ENCODE data around the gene DENND1A.

The DENND1A gene

DNA sequence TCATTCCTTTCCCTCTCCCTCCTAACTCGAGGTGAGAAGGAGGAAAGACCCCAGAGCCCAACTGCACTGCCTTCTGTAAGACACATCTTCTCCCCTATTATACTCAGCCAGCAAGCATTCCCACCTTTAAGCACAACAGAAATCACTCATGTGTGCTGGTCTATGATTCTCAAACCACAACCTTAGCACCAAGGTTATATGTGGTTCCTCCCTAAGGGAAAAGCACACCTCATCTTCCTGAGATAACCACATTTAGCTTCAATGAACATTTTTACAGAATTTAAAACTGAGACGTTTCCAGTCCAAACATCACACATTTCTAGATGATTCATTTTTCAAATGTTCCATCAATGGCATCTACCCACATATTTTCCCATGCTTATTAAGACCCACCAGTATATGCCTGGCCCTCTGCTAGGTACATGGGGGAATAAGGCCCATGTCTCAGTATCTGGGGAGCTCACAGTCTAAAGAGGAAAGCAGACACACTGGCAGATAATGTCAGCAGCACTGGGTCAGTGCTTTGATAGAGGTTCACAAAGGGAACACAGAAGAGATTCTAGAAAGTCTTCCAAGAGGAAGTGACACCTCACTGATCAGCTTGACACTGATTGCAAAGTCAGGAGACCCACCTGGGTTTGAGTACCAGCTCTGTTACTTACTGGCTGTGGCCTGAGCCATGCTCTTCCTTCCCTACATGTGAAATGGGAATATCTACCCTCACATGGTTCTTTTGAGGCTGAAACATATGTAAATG, 245.4 kb downstream of the DENND1A start:
- no peak overlapping the region for H3K27ac ChIP-seq (ENCODE audit: low read depth, low read length, severe bottlenecking)
- no peak overlapping the region for H3K4me3 ChIP-seq (ENCODE audit: extremely low read depth, insufficient read depth, low read length, poor library complexity, severe bottlenecking)
- WGBS, 2 experiments (ENCODE audit: insufficient coverage in 2 of 2) = 63 to 88% methylated on average over 1 to 2 of the region's 2 CpGs

DNA sequence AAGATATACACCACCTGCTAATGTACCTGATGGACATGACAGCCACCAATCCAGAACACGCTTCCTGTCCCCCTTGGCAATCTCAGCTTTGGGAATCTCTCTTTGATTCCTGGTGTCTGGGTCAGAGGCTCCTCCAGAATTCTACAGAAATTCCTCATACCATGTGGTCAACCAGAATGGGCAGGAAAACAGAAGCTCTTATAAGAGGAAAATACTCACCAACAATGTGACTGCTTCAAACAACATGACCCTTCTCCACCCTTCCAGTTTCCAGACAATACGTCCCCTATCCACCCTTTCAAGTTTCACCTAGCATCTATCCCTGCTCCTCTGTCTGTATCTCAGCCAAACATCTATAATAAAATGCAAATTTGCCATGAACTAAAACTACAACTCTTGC, 247.2 kb downstream of the DENND1A start:
- no peak overlapping the region for H3K4me3 ChIP-seq (ENCODE audit: extremely low read depth, insufficient read depth, low read length, poor library complexity, severe bottlenecking)
- H3K9me3 ChIP-seq (ENCODE audit: control insufficient read depth, low read length) = no peaks in the 10 kb centered on the region
- H3K4me1 ChIP-seq (ENCODE audit: control insufficient read depth, insufficient read depth, low read length, poor library complexity, severe bottlenecking) = peaks cover 14% of the 10 kb centered on the region
- WGBS, 2 experiments (ENCODE audit: insufficient coverage in 2 of 2) = 100% methylated on average over 2 of the region's 2 CpGs
- no peak overlapping the region for H3K27ac ChIP-seq (ENCODE audit: low read depth, low read length, severe bottlenecking)
- H3K36me3 ChIP-seq (ENCODE audit: control insufficient read depth, insufficient read depth, low read length) = no peaks in the 10 kb centered on the region

More for the DNA sequence above, 245.4 kb downstream of the DENND1A start:
- H3K36me3 ChIP-seq (ENCODE audit: control insufficient read depth, insufficient read depth, low read length) = no peaks in the 10 kb centered on the region
- no peaks in the 10 kb centered on the region for H3K9me3 ChIP-seq (ENCODE audit: control insufficient read depth, low read length)
- no peaks in the 10 kb centered on the region for H3K4me1 ChIP-seq (ENCODE audit: control insufficient read depth, insufficient read depth, low read length, poor library complexity, severe bottlenecking)

DNA sequence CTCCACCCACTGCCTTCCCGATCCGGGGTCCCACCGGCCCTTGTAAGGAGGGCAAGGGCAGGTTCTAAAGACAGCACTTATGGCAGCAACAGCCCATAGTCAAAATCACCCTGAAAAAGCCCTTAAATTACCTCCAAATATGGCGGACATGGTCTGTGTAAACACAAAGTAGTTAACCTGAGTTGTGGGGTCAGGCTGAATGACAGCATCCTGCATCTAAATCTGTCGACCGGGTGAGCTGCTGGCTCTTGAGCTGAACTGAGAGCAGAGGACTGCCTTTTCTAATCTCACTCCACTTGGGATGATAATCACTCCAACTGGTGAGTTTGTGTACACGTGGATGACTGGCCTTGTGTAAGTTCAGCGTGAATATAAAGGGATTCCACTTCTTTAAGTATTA, 249.6 kb downstream of the DENND1A start:
- H3K36me3 ChIP-seq (ENCODE audit: control insufficient read depth, insufficient read depth, low read length) = no peaks in the 10 kb centered on the region
- no peaks in the 10 kb centered on the region for H3K9me3 ChIP-seq (ENCODE audit: control insufficient read depth, low read length)
- peaks cover 14% of the 10 kb centered on the region for H3K4me1 ChIP-seq (ENCODE audit: control insufficient read depth, insufficient read depth, low read length, poor library complexity, severe bottlenecking)
- 80 to 100% methylated on average over 1 to 3 of the region's 8 CpGs for WGBS, 2 experiments (ENCODE audit: insufficient coverage in 2 of 2)
- H3K4me3 ChIP-seq (ENCODE audit: extremely low read depth, insufficient read depth, low read length, poor library complexity, severe bottlenecking) = no peak overlapping the region
- no peak overlapping the region for H3K27ac ChIP-seq (ENCODE audit: low read depth, low read length, severe bottlenecking)

DNA sequence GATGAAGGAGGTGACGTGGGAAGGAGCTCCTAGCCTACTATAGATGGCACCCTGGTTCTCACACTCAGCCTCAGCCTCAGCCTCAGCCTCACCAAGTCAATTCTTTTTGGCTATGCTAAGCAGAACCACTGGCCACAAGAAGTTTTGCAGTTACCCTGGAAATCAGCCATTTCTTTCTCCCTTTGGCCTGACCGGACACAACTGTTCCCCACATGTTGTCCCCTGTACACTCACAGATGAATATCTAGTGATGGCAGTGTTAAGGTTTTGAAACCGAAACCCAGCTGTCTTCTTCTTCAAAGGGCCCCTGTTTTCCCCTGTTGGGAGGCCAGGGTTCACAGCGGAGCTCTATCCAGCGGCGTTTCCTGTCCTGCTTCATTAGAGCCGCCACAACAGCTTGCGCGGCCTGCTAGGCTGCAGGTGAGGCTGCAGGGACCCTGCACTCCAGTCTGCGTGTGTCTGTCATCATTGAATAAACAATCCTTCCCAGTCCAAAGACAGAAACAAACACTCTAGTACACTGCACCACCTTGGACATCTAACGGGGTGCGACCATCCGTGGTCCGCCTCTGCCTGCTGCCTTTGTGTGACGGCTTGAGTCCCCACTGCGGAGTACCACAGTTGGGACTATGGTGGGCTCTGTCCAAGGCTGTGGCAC, 250.5 kb downstream of the DENND1A start:
- Histone ChIP-seq H3K27ac (ENCODE audit: low read depth, low read length, severe bottlenecking) (no peak overlapping the region), H3K36me3 (ENCODE audit: control insufficient read depth, insufficient read depth, low read length) (no peaks in the 10 kb centered on the region), H3K9me3 (ENCODE audit: control insufficient read depth, low read length) (no peaks in the 10 kb centered on the region), H3K4me3 (ENCODE audit: extremely low read depth, insufficient read depth, low read length, poor library complexity, severe bottlenecking) (no peak overlapping the region), H3K4me1 (ENCODE audit: control insufficient read depth, insufficient read depth, low read length, poor library complexity, severe bottlenecking) (peaks cover 14% of the 10 kb centered on the region)
- 96 to 97% methylated on average over 12 of the region's 16 CpGs for WGBS, 2 experiments (ENCODE audit: insufficient coverage in 2 of 2)

DNA sequence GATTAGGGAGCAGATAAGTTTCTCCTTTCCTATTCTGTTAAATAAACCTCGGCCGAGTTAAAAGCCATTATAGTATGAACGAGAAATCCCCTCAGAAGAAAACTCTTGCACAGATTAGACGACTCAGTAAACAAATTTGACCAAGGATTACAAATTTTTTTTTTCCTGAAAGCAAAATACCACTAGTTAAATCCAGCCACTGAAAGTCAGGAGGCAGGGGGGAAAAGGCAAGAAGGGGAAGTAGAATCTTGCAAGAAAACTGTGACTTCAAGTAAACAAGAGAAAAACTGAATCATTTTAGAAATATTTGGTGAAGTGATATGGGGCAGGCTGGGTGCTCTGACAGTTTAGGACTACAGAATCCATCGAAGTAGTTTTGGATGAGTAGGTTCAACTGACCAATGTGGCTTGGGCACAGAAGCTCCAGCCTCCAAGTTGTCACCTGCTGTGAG, 251.0 kb downstream of the DENND1A start:
- Histone ChIP-seq H3K9me3 (ENCODE audit: control insufficient read depth, low read length) (no peaks in the 10 kb centered on the region), H3K4me3 (ENCODE audit: extremely low read depth, insufficient read depth, low read length, poor library complexity, severe bottlenecking) (no peak overlapping the region), H3K36me3 (ENCODE audit: control insufficient read depth, insufficient read depth, low read length) (no peaks in the 10 kb centered on the region), H3K27ac (ENCODE audit: low read depth, low read length, severe bottlenecking) (peak overlapping the region; percentile 44), H3K4me1 (ENCODE audit: control insufficient read depth, insufficient read depth, low read length, poor library complexity, severe bottlenecking) (peaks cover 14% of the 10 kb centered on the region)
- WGBS, 2 experiments (ENCODE audit: insufficient coverage in 2 of 2) = 88 to 100% methylated on average over 1 to 4 of the region's 5 CpGs

DNA sequence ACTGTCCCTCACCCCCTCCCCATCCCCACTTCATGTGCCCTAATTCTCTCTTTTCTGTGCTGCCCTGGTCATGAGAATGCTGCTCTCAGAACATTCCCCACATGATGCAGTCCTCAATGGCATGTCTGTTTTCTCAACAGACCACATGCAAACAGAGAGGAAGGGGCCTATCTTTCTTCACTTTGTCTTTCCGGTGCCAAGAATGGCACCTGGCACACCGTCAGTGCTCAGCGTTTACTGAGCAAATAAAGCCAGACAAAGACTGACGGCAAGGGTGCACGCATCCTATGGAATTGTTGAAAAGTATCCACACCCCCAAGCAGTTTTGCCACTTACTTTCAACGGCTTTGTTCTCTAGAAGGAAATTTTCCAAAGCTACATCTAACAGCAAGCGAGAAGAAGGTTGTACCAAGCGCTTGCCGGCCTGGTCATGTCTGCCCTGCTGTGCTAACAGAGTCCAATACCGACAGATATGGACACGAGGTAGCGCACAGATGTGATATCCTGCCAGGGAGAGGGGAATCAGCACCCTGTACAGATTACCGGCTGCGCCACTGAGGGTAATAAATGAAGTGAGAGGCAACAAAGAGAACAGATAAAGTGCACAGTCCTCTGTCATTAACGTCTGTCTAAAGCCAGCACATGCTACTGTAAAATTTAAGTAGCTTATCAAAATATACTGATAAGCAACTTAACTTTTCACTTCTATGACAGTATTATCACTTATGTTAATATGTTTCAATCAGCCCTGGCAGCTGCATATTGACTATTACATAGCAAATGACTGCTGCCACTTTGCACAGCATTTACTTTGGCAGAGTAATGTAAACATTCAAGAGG, 251.7 kb downstream of the DENND1A start:
- Histone ChIP-seq H3K4me1 (ENCODE audit: control insufficient read depth, insufficient read depth, low read length, poor library complexity, severe bottlenecking) (peaks cover 14% of the 10 kb centered on the region), H3K9me3 (ENCODE audit: control insufficient read depth, low read length) (peaks cover 1% of the 10 kb centered on the region), H3K36me3 (ENCODE audit: control insufficient read depth, insufficient read depth, low read length) (no peaks in the 10 kb centered on the region), H3K4me3 (ENCODE audit: extremely low read depth, insufficient read depth, low read length, poor library complexity, severe bottlenecking) (no peak overlapping the region), H3K27ac (ENCODE audit: low read depth, low read length, severe bottlenecking) (peak overlapping the region; percentile 44)
- WGBS, 2 experiments (ENCODE audit: insufficient coverage in 2 of 2) = 94 to 95% methylated on average over 13 to 14 of the region's 15 CpGs

DNA sequence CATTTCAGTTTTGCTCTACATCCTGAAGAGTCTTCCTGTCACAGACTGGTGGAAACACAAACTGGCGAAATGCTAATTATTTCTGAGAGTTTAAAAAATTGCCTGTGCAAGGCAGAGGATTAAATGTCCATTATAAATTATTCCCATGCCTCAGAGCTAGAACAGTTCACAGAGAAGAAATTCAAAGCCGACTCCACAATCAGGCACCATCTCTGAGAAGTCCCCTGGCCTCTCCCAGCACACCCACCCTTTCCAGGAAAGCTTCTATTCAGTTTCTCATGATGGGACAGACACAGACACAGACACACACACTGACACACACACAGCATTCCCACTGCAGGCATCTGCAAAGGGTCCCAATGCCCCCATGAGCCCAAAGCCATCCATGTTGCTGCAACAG, 253.1 kb downstream of the DENND1A start:
- Histone ChIP-seq H3K4me1 (ENCODE audit: control insufficient read depth, insufficient read depth, low read length, poor library complexity, severe bottlenecking) (peaks cover 14% of the 10 kb centered on the region), H3K4me3 (ENCODE audit: extremely low read depth, insufficient read depth, low read length, poor library complexity, severe bottlenecking) (no peak overlapping the region), H3K27ac (ENCODE audit: low read depth, low read length, severe bottlenecking) (no peak overlapping the region), H3K36me3 (ENCODE audit: control insufficient read depth, insufficient read depth, low read length) (no peaks in the 10 kb centered on the region), H3K9me3 (ENCODE audit: control insufficient read depth, low read length) (peaks cover 5% of the 10 kb centered on the region)
- WGBS, 2 experiments (ENCODE audit: insufficient coverage in 2 of 2) = 100% methylated on average over 1 of the region's 2 CpGs

DNA sequence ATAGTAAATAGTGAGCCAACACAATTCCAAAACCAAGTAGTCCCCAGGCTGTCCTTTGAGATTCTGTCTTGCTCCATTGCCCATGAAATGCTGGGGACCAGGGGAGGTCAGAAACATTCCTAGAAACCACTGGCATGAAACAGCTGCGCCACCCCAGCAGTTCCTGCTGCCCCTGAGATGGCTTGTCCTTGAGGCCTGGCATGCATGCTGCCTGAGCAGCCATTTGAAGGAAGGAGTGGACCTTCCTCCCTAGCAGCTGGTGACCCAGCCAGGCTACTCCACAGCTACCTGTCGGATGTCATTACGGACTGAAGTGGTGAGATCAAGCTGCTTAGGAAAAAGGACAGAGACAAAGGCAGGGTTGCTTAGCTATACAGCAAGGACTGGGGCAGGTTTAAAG, 260.6 kb downstream of the DENND1A start:
- Histone ChIP-seq H3K4me1 (ENCODE audit: control insufficient read depth, insufficient read depth, low read length, poor library complexity, severe bottlenecking) (no peaks in the 10 kb centered on the region), H3K9me3 (ENCODE audit: control insufficient read depth, low read length) (peaks cover 11% of the 10 kb centered on the region), H3K36me3 (ENCODE audit: control insufficient read depth, insufficient read depth, low read length) (no peaks in the 10 kb centered on the region), H3K27ac (ENCODE audit: low read depth, low read length, severe bottlenecking) (no peak overlapping the region), H3K4me3 (ENCODE audit: extremely low read depth, insufficient read depth, low read length, poor library complexity, severe bottlenecking) (no peak overlapping the region)
- 87 to 92% methylated on average over 3 of the region's 3 CpGs for WGBS, 2 experiments (ENCODE audit: insufficient coverage in 2 of 2)

DNA sequence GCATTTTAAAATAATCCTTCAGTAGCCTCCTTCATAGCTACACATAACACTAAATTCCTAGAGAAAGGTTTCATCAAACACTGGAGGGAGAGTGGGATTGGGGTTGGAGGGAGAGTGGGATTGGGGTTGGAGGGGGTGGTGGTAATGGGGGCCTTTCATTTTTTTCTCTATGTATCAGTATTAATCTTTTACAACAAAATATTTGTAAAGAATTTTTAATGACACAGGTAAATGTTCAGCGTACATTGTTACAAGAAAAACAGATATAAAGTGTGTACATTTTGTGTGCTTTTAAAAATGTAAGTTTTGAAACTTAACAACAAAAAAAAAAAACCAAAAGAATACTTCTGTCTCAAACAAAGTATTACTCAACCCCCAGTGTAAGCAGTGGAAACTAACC, 266.4 kb downstream of the DENND1A start:
- no CpG with 5 or more reads among the region's 1 CpG for WGBS, 2 experiments (ENCODE audit: insufficient coverage in 2 of 2)
- Histone ChIP-seq H3K27ac (ENCODE audit: low read depth, low read length, severe bottlenecking) (no peak overlapping the region), H3K4me3 (ENCODE audit: extremely low read depth, insufficient read depth, low read length, poor library complexity, severe bottlenecking) (no peak overlapping the region), H3K4me1 (ENCODE audit: control insufficient read depth, insufficient read depth, low read length, poor library complexity, severe bottlenecking) (no peaks in the 10 kb centered on the region), H3K36me3 (ENCODE audit: control insufficient read depth, insufficient read depth, low read length) (no peaks in the 10 kb centered on the region), H3K9me3 (ENCODE audit: control insufficient read depth, low read length) (peaks cover 8% of the 10 kb centered on the region)

DNA sequence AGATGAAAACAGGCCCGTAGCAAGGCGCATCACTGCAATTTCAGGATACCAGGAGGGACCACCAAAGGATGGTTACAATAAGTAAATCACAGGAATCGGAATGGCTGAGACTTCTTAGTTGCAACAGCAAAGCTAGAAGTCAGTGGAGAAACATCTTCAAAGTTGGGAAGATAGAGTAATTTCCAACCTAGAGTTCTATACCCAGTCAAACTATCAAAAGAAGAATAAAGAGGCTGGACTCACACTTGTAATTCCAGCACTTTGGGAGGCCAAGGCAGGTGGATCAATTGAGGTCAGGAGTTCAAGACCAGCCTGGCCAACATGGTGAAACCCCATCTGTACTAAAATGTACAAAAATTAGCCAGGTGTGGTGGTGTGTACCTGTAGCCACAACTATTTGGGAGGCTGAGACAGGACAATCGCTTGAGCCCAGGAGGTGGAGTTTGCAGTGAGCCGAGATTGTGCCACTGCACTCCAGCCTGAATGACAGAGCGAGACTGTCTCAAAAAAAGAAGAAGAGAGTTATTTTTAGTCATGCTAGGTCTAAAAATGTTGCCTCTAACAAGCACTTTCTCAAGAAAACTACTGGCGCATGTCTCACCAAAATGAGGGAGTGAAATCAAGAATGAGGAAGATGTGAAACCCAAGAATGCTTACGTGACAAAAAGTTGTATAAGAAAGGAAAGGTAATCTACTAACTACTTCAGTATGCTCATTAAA, 267.7 kb downstream of the DENND1A start:
- Histone ChIP-seq H3K36me3 (ENCODE audit: control insufficient read depth, insufficient read depth, low read length) (no peaks in the 10 kb centered on the region), H3K9me3 (ENCODE audit: control insufficient read depth, low read length) (peaks cover 8% of the 10 kb centered on the region), H3K4me3 (ENCODE audit: extremely low read depth, insufficient read depth, low read length, poor library complexity, severe bottlenecking) (no peak overlapping the region), H3K4me1 (ENCODE audit: control insufficient read depth, insufficient read depth, low read length, poor library complexity, severe bottlenecking) (no peaks in the 10 kb centered on the region), H3K27ac (ENCODE audit: low read depth, low read length, severe bottlenecking) (no peak overlapping the region)
- 92 to 100% methylated on average over 3 to 5 of the region's 8 CpGs for WGBS, 2 experiments (ENCODE audit: insufficient coverage in 2 of 2)
